HG03045 (cell line): ENCODE data around the gene SIDT1.

Experiments
- ATAC-seq: cut with Tn5 transposase; IDR thresholded peaks from one replicate; pipeline ENCODE4 v1.9.1; 2021; ENCODE audit warnings: mild to moderate bottlenecking, moderate library complexity; ENCODE audit not compliant: unreplicated experiment

Gene SIDT1

DNA sequence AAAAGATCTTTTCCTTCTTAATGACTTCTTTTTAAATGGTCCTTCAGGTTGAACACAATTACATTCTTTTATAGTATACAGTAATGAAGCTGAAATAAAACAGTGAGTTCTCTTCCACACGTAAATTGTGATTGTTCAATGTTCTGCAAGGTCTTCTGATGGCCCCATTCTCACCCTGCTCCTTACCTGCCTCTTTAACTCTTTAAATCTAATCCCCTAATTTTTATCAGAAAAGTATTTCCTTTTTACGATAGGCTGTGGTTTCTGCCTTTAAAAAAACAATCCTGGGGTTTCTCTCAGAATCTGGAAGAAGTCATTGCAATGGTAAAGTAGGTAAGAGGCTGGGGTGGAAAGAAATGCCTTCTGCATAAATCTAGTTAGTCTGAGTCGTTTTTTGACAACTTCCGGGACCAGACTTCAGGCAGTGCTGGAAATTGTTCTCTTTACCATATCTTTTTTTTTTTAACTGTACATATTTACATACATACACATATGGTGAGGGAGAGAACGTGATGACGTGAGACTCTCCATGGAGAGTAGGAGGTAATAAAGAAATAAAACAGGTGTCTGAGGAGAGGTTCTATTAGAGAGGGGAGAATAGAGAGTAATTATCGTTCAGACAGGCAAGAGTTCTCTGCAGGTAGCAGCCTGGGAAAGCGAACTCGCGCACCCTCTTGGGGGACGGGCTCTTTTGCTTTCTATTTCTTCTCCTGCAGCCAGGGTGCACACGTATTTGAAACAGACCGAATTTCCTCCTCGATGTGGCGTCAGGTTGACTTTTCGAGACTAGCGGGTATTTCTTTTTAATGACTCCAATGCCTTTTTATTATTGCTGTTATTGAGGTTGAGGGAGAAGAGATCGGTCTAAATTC, at the start of gene SIDT1:
TSS of gene SIDT1 (plus strand) at position 730 of the 872 bp plus-strand sequence. CDS start 467 bp downstream, outside the sequence.
- ATAC-seq, result peak; percentile 68

GRCh38 chr3:113485161-113485609, 47.2 kb upstream of the SIDT1 start:
- no peak for ATAC-seq

GRCh38 chr3:113495035-113495434, 37.3 kb upstream of the SIDT1 start:
- no peak for ATAC-seq

- no peak for ATAC-seq
Observed at GRCh38 chr3:113496924-113497323, 35.4 kb upstream of the SIDT1 start.

DNA sequence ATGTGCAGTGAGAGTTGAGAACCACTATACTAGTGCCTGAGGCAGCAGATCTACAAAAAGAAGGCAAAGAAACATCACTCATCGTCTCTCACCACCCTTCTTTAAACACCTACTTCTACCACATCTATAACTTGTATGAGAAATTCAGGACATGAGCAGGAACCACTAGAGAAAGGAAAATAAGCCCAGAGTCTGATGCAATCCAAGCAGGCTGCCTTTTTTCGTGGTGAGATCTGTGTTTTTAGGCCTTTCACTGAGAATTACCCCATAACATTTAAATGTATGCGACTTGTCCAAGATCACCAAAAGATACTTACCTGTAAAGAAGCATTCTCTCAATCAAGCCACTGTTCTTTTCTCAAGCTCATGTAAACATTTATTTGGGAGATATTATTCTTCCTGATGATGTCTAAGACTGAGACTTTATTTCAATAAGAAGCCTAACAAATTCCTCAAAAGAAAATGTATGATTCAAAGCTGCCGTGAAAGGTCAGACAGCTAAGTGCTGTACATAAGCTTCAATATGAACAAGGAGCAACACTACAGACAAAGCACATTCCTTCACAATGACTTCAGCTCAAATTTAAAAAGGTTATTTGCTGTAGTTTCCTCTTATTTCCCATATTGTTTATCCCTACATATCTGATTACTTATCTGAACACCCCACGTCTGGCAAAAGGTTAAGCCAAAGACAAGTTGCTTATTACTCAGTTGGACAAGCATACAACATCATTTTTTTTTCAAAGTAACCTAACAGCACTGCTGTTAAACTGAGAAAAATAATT, 33.9 kb upstream of the SIDT1 start:
- no peak for ATAC-seq

GRCh38 chr3:113499081-113499480, 33.3 kb upstream of the SIDT1 start:
- ATAC-seq, result no peak

GRCh38 chr3:113501597-113501996, 30.8 kb upstream of the SIDT1 start:
- ATAC-seq, result no peak

- no peak for ATAC-seq
Observed at GRCh38 chr3:113505867-113506266, 26.5 kb upstream of the SIDT1 start.

GRCh38 chr3:113507501-113508067, 24.8 kb upstream of the SIDT1 start:
- ATAC-seq, result no peak

DNA sequence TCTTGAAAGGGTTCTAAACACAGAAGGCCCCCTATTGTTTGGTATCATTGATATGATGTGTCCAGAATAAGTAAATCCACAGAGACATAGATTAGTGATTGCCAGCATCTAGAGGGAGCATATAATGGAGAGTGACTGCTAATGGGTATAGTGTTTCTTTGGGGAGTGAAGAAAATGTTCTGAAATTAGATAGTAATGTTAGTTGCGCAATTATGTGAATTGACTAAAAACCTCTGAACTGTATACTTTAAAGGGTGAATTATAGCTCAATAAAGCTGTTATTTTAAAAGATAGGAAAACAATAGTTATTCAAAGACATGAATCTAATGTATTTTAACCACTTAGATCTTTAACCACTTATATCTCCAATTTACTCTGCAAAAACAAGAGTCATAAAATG, 23.4 kb upstream of the SIDT1 start:
- no peak for ATAC-seq

- no peak for ATAC-seq
Observed at GRCh38 chr3:113514265-113514769, 18.0 kb upstream of the SIDT1 start.

DNA sequence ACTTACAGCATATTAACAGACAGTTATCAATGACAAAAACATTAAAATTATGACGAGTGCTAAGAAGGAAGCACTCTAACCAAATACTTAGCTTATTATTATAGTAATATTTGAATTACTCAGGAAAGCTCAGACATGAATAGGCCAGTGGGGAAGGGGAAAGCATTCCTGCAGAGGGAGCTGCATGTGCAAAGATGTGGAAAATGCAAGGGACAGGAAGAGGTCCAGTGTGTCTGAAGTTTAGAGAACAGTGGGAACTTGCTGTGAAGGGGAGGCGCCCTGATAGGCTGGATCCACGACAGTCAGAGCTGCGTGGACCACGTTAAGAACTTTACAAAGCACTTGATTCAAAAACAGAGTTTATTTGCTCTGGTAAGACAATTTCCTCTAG, 16.2 kb upstream of the SIDT1 start:
- ATAC-seq, result no peak

DNA sequence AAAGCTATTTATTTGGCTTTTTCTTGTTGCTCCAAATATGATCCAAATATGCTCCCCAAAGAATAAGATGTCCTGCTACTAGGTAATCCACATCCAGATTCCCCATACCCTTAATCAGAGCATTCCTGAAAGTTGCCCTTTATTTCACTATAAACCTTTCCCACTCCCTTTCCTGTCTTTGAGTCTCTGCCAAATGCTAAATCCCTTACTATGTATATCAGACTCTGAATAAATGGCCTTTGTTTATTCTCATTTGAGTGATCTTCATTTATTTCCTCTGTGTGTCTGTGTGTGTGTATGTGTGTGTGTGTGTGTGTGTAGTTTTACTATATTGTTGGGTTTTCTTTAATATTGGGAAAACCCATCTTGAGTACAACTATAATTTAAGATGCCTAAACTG, 10.4 kb upstream of the SIDT1 start:
- ATAC-seq, result no peak

- ATAC-seq, result no peak
Observed at GRCh38 chr3:113523241-113523640, 9.1 kb upstream of the SIDT1 start.

DNA sequence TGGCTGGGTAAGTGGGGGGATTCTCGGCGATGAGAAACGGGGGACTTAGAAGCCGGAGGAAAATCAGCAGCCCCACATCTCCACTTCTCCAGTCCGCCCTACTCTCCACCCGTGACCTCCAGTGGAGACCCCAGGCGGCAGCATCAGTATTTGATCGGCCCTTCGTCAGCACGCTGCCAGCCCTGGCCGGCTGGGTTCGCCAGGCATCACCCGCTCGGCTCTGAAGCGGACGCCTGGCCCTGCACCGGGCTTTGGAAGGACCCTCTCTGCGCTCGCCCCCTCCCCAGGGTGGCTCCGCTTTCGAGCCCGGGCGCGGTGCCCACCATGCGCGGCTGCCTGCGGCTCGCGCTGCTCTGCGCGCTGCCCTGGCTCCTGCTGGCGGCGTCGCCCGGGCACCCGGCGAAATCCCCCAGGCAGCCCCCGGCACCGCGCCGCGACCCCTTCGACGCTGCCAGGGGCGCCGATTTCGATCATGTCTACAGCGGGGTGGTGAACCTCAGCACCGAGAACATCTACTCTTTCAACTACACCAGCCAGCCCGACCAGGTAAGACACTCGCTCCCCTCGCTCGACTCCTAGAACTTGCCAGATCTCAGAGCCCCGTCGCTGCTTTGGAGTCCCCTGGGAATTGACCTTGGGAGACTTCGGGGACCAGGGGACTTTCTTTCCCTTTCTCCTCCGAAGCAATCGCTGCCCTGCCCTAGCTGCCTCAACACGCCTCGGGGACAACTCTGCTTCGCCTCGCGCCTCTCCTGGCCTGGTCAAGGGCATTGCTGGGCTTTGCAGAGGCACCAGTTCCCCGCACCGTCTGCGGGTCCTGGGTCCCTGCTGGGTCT, 561 bp downstream of the SIDT1 start:
- peak; percentile 47 for ATAC-seq

DNA sequence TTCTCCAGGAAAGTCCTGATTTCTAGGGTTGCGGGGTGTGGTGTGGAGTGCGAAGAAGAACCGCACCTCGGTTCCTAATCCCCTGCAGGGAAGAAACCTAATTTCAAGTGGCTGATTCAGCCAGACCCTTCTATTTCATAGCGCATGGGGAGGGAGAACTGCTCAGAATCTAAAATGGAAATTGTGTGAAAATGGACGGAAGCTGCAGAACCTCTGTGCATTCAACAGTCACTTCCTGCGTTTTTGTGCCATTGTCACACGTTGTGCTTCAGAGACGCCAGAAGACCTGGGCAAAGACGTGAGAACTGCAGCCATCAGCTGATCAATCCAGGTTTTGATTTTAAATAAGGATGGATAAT, 1.2 kb downstream of the SIDT1 start:
- peak; percentile 29 for ATAC-seq

DNA sequence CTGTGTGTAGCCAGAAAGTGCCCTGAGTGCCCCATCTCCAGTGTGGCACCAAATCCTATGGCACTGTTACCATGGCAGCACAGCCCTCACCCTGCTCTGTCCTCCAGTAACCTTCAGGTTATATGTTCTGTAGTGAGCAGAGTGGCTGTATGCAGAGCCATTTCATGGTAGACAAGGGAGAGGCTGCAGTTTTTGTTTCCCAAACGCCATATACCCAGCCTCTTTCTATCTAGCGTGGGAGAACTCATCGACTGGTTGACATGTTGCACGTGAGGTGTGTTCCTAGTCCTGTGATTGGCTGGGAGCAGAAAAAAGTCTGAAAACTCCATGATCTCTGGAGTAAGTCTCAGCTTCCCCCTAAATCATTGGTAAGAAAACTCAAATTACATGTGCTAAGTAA, 2.0 kb downstream of the SIDT1 start:
- no peak for ATAC-seq

- no peak for ATAC-seq
Observed at GRCh38 chr3:113535898-113536297, 3.5 kb downstream of the SIDT1 start.

- no peak for ATAC-seq
Observed at GRCh38 chr3:113536627-113537101, 4.3 kb downstream of the SIDT1 start.

GRCh38 chr3:113537155-113537554, 4.8 kb downstream of the SIDT1 start:
- ATAC-seq, result no peak
